K562 (cell line): ENCODE measurements around the gene HAPLN3. TPM values are rescaled to one million over a fixed set of nuclear protein-coding genes. Genes with fewer than 3 reads are reported as not detected.

Experiments
- ADNP ChIP-seq: fragments of 200-800 bp; sonication (Bioruptor generic); IDR thresholded peaks from 2 replicates; pipeline ENCODE4 v1.6.1; 2016; ENCODE audit warnings: missing genetic modification characterization, missing compliant biosample characterization
- CBFA2T3 ChIP-seq: fragments of 450-650 bp; IDR thresholded peaks from 2 replicates; pipeline ENCODE4 v1.6.1; 2017
- CTBP1 ChIP-seq: fragments of 450-650 bp; IDR thresholded peaks from 2 replicates; pipeline ENCODE4 v1.6.1; 2016; ENCODE audit warnings: borderline replicate concordance
- HSF4 ChIP-seq: fragments of 250-450 bp; sonication (Bioruptor Pico); IDR thresholded peaks from 2 replicates; pipeline ENCODE4 v2.1.2; 2022; ENCODE audit warnings: mild to moderate bottlenecking, moderate library complexity, borderline replicate concordance
- MNT ChIP-seq, 2 experiments: fragments of 450-650 bp; conservative IDR thresholded peaks; 2 replicates each; pipeline ENCODE4 v1.6.1; 2017; ENCODE audit warnings: mild to moderate bottlenecking in 2 of 2, moderate library complexity in 2 of 2
- MYC ChIP-seq, 2 experiments: fragments of 250-450 bp in 1 of 2; sonication (Bioruptor Pico) in 1 of 2; IDR thresholded peaks; 2 replicates each; pipeline versions ENCODE4 v1.5.1 to v1.6.1; 2012 to 2021; ENCODE audit warnings: low read depth in 2 of 2, borderline replicate concordance in 1 of 2, improper control_type of control experiment in 1 of 2, low read length in 1 of 2, mild to moderate bottlenecking in 1 of 2, moderate library complexity in 1 of 2
- PHB2 ChIP-seq: fragments of 450-650 bp; IDR thresholded peaks from 2 replicates; pipeline ENCODE4 v1.6.1; 2017; ENCODE audit warnings: low read depth
- PKNOX1 ChIP-seq: fragments of 450-650 bp; IDR thresholded peaks from 2 replicates; pipeline ENCODE4 v1.6.1; 2016
- POLR3A ChIP-seq: IDR thresholded peaks from 2 replicates; pipeline ENCODE4 v1.6.1; 2011; ENCODE audit warnings: borderline replicate concordance, mild to moderate bottlenecking, moderate library complexity; ENCODE audit not compliant: insufficient read length, insufficient read depth; ENCODE audit errors: extremely low read depth
- PTRF ChIP-seq: fragments of 450-650 bp; IDR thresholded peaks from 2 replicates; pipeline ENCODE4 v1.6.1; 2016; ENCODE audit warnings: mild to moderate bottlenecking, missing genetic modification characterization, missing compliant biosample characterization
- PTTG1 ChIP-seq: fragments of 450-650 bp; IDR thresholded peaks from 2 replicates; pipeline ENCODE4 v1.6.1; 2016; ENCODE audit warnings: low read depth, mild to moderate bottlenecking, missing genetic modification characterization, missing compliant biosample characterization
- RB1 ChIP-seq: fragments of 450-650 bp; IDR thresholded peaks from 2 replicates; pipeline ENCODE4 v1.6.1; 2017; ENCODE audit warnings: low read depth, mild to moderate bottlenecking
- SIN3A ChIP-seq, 2 experiments: fragments of 150-350 bp in 1 of 2; IDR thresholded peaks; 2 replicates each; pipeline ENCODE4 v1.6.1; 2011 to 2016; ENCODE audit warnings: borderline replicate concordance in 2 of 2, low read depth in 2 of 2, low read length in 2 of 2, mild to moderate bottlenecking in 2 of 2, moderate library complexity in 2 of 2; ENCODE audit not compliant: control insufficient read depth in 1 of 2
- SMARCB1 ChIP-seq: IDR thresholded peaks from 2 replicates; pipeline ENCODE4 v1.6.1; 2011; ENCODE audit warnings: improper control_type of control experiment, low read depth; ENCODE audit not compliant: insufficient read length
- SRSF3 ChIP-seq: fragments of 200-400 bp; formaldehyde crosslinking; IDR thresholded peaks from 2 replicates; pipeline ENCODE4 v1.6.1; 2016; ENCODE audit warnings: mild to moderate bottlenecking, low read length, moderate library complexity; ENCODE audit not compliant: insufficient read depth
- STAT6 ChIP-seq: sonication (generic); formaldehyde crosslinking; IDR thresholded peaks from 2 replicates; pipeline ENCODE4 v1.8.1; 2023; ENCODE audit warnings: mild to moderate bottlenecking, missing genetic modification reagents
- ZBTB9 ChIP-seq: fragments of 450-650 bp; formaldehyde crosslinking; IDR thresholded peaks from 2 replicates; pipeline ENCODE4 v1.4.0; 2020; ENCODE audit warnings: mild to moderate bottlenecking, moderate library complexity
- ZNF239 ChIP-seq: fragments of 250-450 bp; sonication (Bioruptor Pico); IDR thresholded peaks from 2 replicates; pipeline ENCODE4 v1.4.0; 2020; ENCODE audit warnings: mild to moderate bottlenecking
- ZNF316 ChIP-seq: fragments of 450-650 bp; IDR thresholded peaks from 2 replicates; pipeline ENCODE4 v1.6.1; 2016
- ZNF347 ChIP-seq: fragments of 450-650 bp; formaldehyde crosslinking; IDR thresholded peaks from 2 replicates; pipeline ENCODE4 v1.4.0; 2020; ENCODE audit warnings: low read depth, mild to moderate bottlenecking, moderate library complexity
- ZNF76 ChIP-seq: fragments of 250-450 bp; sonication (Bioruptor Pico); IDR thresholded peaks from 2 replicates; pipeline ENCODE4 v1.4.0; 2020; ENCODE audit warnings: mild to moderate bottlenecking, moderate library complexity, borderline replicate concordance
- polyA plus RNA-seq, 8 experiments: library from polyadenylated mRNA; depleted of rRNA in 4 of 8; stranded (reverse) in 5 of 8; unstranded in 3 of 8; fragments of >200 nt; fragmentation: Nextera tagmentation in 2 of 8; fragmentation: Illumina TruSeq in 1 of 8; extraction: Ambion mirVana in 2 of 8; extraction: Trizol in 1 of 8; gene quantifications; 2 replicates each; pipeline versions ENCODE4 v1.2.1 to v1.2.3, GENCODE V29; 2011 to 2014; ENCODE audit warnings: inconsistent platforms in 1 of 8, missing spikeins in 1 of 8
- total RNA-seq, 7 experiments: library from RNA; depleted of rRNA in 6 of 7; stranded (reverse); fragments of >200 nt in 6 of 7; fragmentation: Illumina TruSeq in 2 of 7; extraction: Trizol in 2 of 7; gene quantifications; 2 replicates each; pipeline versions ENCODE4 v1.2.1 to v1.2.3, GENCODE V29; 2011 to 2021; ENCODE audit warnings: low replicate concordance in 1 of 7

Gene HAPLN3
- total and polyA plus RNA-seq, 9 of the 15 experiments (the other 6 are each of a cell fraction or from before 2014, with no cell fraction given): 0.04 to 2.4 (median 0.65) TPM

- TF ChIP-seq STAT6: no peak
- no peak for TF ChIP-seq ZNF347 (CRISPR knock-in tag)
- no peak for TF ChIP-seq ADNP (tag)
- no peak for TF ChIP-seq PTTG1 (tag)
- TF ChIP-seq MNT (conservative IDR thresholded peaks at IDR 0.05): no peak
- peak; percentile 31; the same call in 1 of the 2 replicates for TF ChIP-seq MYC (IDR thresholded peaks at IDR 0.05; ENCODE audit: low read depth, low read length)
- no peak for TF ChIP-seq MYC (CRISPR knock-in tag; IDR thresholded peaks at IDR 0.05; ENCODE audit: borderline replicate concordance, low read depth)
- peak; percentile 79 for TF ChIP-seq RB1
- TF ChIP-seq PKNOX1: peak; percentile 79
- no peak for TF ChIP-seq ZNF76 (CRISPR knock-in tag)
- TF ChIP-seq CBFA2T3: no peak
- TF ChIP-seq PHB2: no peak
- TF ChIP-seq HSF4: no peak
- TF ChIP-seq ZBTB9 (CRISPR knock-in tag): 0 out of 2 replicates have a peak, but pooled peaks have one; percentile 21
- TF ChIP-seq POLR3A: no peak
- no peak for TF ChIP-seq SIN3A (IDR thresholded peaks at IDR 0.05; ENCODE audit: borderline replicate concordance in 2 of 2, control insufficient read depth in 1 of 2, low read depth in 2 of 2, low read length in 2 of 2)
- TF ChIP-seq ZNF316: no peak
- peak; percentile 62 for TF ChIP-seq SMARCB1
- no peak for TF ChIP-seq PTRF (tag)
- peak; percentile 81; the same call in 1 of the 2 replicates for TF ChIP-seq CTBP1
- no peak for TF ChIP-seq SRSF3
- peak; percentile 22; the same call in 1 of the 2 replicates for TF ChIP-seq ZNF239 (CRISPR knock-in tag)
These were observed 9.4 kb upstream of the HAPLN3 start (continued) for GRCh38 chr15:88904624-88905327.
